DND-41 (cell line): ENCODE measurements around the gene P3H4.

Source experiments
- ATAC-seq: fragments of 200-7000 bp; cut with Tn5 transposase; 3 replicates; pipeline ENCODE4 v1.9.1; 2021; ENCODE audit warnings: low read depth; ENCODE audit not compliant: insufficient read depth
- DNase-seq: peaks from one replicate; pipeline ENCODE4 v3.0.0-alpha.2; 2020
- H2AFZ ChIP-seq: 2 replicates; pipeline ENCODE4 v1.6.0; 2012; ENCODE audit warnings: low read depth, low read length
- H3K27ac ChIP-seq: 2 replicates; pipeline ENCODE4 v1.5.1; 2012; ENCODE audit warnings: low read length, inconsistent platforms
- H3K27me3 ChIP-seq: fragments of 200-600 bp; sonication (generic); 2 replicates; pipeline ENCODE4 v1.6.0; 2012; ENCODE audit warnings: low read length, mild to moderate bottlenecking, inconsistent platforms; ENCODE audit not compliant: insufficient read depth, poor library complexity
- H3K36me3 ChIP-seq: 2 replicates; pipeline ENCODE4 v1.5.1; 2012; ENCODE audit warnings: low read length, inconsistent platforms; ENCODE audit not compliant: insufficient read depth
- H3K4me1 ChIP-seq: 2 replicates; pipeline ENCODE4 v1.5.1; 2012; ENCODE audit warnings: mild to moderate bottlenecking, low read length; ENCODE audit not compliant: insufficient read depth
- H3K4me2 ChIP-seq: 2 replicates; pipeline ENCODE4 v1.6.0; 2012; ENCODE audit warnings: mild to moderate bottlenecking, moderate library complexity, low read length, inconsistent platforms; ENCODE audit not compliant: insufficient read depth
- H3K4me3 ChIP-seq, 2 experiments: fragments of 200-600 bp in 1 of 2; shearing (Covaris generic) in 1 of 2; 2 replicates each; pipeline ENCODE4 v1.5.1; 2012 to 2016; ENCODE audit warnings: inconsistent platforms in 2 of 2, low read length in 2 of 2, mild to moderate bottlenecking in 2 of 2, low read depth in 1 of 2, moderate library complexity in 1 of 2
- H3K79me2 ChIP-seq: 2 replicates; pipeline ENCODE4 v1.6.0; 2012; ENCODE audit warnings: low read length, inconsistent platforms; ENCODE audit not compliant: insufficient read depth
- H3K9ac ChIP-seq: 2 replicates; pipeline ENCODE4 v1.6.0; 2012; ENCODE audit warnings: low read depth, mild to moderate bottlenecking, inconsistent platforms, low read length, moderate library complexity
- H3K9me3 ChIP-seq: 2 replicates; pipeline ENCODE4 v1.5.1; 2012; ENCODE audit warnings: low read length, moderate library complexity, mild to moderate bottlenecking, inconsistent platforms; ENCODE audit not compliant: insufficient read depth, severe bottlenecking
- H4K20me1 ChIP-seq: 2 replicates; pipeline ENCODE4 v1.6.0; 2012; ENCODE audit warnings: low read length; ENCODE audit not compliant: insufficient read depth
- EZH2 ChIP-seq: IDR thresholded peaks from 3 replicates; pipeline ENCODE4 v1.6.1; 2012; ENCODE audit warnings: borderline replicate concordance, low read depth, mild to moderate bottlenecking, moderate library complexity, low read length, inconsistent platforms; ENCODE audit not compliant: severe bottlenecking
- TF ChIP-seq, protein P1 (sequence below): IDR thresholded peaks from 2 replicates; pipeline ENCODE4 v1.5.1; 2012; ENCODE audit warnings: borderline replicate concordance, low read length, moderate library complexity, mild to moderate bottlenecking; ENCODE audit not compliant: poor library complexity, severe bottlenecking; ENCODE audit errors: extremely low read depth

P3H4 gene

GRCh38 chr17:41784207-41784744 is 27.5 kb downstream of the P3H4 start:
- ATAC-seq (no peak), DNase-seq (no peak)
- H3K4me2 ChIP-seq, result no peak overlapping the region
- H4K20me1 ChIP-seq, result no peaks in the 10 kb centered on the region
- H3K4me1 ChIP-seq, result no peaks in the 10 kb centered on the region
- H3K4me3 ChIP-seq, result no peak overlapping the region
- TF ChIP-seq, protein P1, sequence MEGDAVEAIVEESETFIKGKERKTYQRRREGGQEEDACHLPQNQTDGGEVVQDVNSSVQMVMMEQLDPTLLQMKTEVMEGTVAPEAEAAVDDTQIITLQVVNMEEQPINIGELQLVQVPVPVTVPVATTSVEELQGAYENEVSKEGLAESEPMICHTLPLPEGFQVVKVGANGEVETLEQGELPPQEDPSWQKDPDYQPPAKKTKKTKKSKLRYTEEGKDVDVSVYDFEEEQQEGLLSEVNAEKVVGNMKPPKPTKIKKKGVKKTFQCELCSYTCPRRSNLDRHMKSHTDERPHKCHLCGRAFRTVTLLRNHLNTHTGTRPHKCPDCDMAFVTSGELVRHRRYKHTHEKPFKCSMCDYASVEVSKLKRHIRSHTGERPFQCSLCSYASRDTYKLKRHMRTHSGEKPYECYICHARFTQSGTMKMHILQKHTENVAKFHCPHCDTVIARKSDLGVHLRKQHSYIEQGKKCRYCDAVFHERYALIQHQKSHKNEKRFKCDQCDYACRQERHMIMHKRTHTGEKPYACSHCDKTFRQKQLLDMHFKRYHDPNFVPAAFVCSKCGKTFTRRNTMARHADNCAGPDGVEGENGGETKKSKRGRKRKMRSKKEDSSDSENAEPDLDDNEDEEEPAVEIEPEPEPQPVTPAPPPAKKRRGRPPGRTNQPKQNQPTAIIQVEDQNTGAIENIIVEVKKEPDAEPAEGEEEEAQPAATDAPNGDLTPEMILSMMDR, result no peak
- TF ChIP-seq EZH2, result no peak
- H3K27me3 ChIP-seq, result peaks cover 4% of the 10 kb centered on the region
- no peaks in the 10 kb centered on the region for H3K79me2 ChIP-seq
- H3K36me3 ChIP-seq, result no peaks in the 10 kb centered on the region
- H2AFZ ChIP-seq, result no peak overlapping the region
- H3K9ac ChIP-seq, result no peak overlapping the region
- H3K9me3 ChIP-seq, result no peaks in the 10 kb centered on the region
- no peak overlapping the region for H3K27ac ChIP-seq

GRCh38 chr17:41782142-41782541 is 29.6 kb downstream of the P3H4 start:
- no peak overlapping the region for H3K4me3 ChIP-seq
- no peak overlapping the region for H3K4me2 ChIP-seq

DNA sequence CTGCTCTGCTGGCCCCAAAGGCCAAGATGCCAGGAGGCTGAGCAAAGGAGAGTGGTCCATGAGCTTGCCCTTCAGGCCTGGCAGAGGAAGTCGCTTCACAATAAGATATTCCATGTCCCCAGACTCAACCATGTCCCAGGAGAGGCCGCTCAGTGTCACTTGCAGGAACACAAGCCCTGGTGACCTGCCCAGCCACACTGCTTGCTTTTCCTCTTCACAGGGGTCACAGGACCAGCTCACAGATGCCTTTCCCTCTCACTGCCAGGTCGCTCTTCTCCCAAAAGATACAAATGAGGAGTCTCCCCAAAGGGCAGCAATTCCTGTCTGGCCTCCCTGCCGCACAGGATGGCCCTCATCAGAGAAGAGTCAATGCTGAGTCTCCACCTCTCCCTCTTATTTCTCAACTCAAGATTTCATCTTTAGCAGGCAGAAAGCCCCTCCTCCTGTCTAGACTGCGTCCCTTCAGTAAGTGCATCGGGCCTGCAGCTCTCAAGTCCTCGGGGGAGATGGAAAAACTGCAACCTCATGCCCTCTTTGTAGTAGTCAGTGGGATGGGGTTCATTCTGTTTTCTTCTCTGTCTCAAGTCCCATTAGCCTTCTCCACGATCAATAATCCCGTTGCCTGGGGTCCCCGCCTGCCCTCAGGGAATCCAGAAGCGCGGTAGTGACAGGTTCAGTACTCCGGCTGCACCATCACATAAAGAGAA is 30.2 kb downstream of the P3H4 start:
- no peak overlapping the region for H3K4me3 ChIP-seq
- no peaks in the 10 kb centered on the region for H4K20me1 ChIP-seq
- ATAC-seq, result no peak
- no peak overlapping the region for H3K4me2 ChIP-seq
- no peak overlapping the region for H3K9ac ChIP-seq
- H3K27ac ChIP-seq, result no peak overlapping the region
- DNase-seq, result no peak
- H3K79me2 ChIP-seq, result no peaks in the 10 kb centered on the region
- H3K9me3 ChIP-seq, result no peaks in the 10 kb centered on the region
- H3K27me3 ChIP-seq, result no peaks in the 10 kb centered on the region
- H3K36me3 ChIP-seq, result no peaks in the 10 kb centered on the region
- TF ChIP-seq, protein P1, result no peak
- no peak for TF ChIP-seq EZH2
- H3K4me1 ChIP-seq, result no peaks in the 10 kb centered on the region
- H2AFZ ChIP-seq, result no peak overlapping the region

More at GRCh38 chr17:41782142-41782541, 29.6 kb downstream of the P3H4 start:
- Histone ChIP-seq H3K9me3 (no peaks in the 10 kb centered on the region), H2AFZ (no peak overlapping the region), H3K4me1 (no peaks in the 10 kb centered on the region), H3K36me3 (no peaks in the 10 kb centered on the region), H3K9ac (no peak overlapping the region), H4K20me1 (no peaks in the 10 kb centered on the region), H3K27me3 (no peaks in the 10 kb centered on the region), H3K27ac (no peak overlapping the region), H3K79me2 (no peaks in the 10 kb centered on the region)
- TF ChIP-seq, protein P1, result no peak
- DNase-seq (no peak), ATAC-seq (no peak)

DNA sequence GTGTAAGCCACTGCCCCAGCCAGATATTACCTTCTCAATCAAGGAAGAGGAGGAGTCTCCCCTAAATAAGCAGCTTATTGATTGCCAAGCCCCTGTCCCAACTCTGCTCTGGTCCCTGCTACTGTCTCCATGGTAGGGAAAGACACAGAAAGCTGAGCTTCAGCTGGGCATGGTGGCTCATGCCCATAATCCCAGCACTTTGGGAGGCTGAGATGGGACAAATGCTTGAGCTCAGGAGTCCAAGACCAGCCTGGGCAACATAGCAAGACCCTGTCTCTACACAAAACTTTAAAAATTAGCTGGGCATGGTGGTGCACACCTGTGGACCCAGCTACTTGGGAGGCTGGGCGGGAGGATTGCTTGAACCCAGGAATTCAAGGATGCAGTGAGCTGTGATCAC is 31.8 kb downstream of the P3H4 start:
- no peak for ATAC-seq
- Histone ChIP-seq H3K79me2 (no peaks in the 10 kb centered on the region), H3K4me1 (no peaks in the 10 kb centered on the region), H3K27me3 (no peaks in the 10 kb centered on the region), H3K9me3 (no peaks in the 10 kb centered on the region), H4K20me1 (no peaks in the 10 kb centered on the region), H3K9ac (no peak overlapping the region), H3K27ac (no peak overlapping the region), H3K4me3 (no peak overlapping the region), H3K4me2 (no peak overlapping the region), H2AFZ (no peak overlapping the region), H3K36me3 (no peaks in the 10 kb centered on the region)
- DNase-seq, result no peak
- TF ChIP-seq EZH2, result no peak
- TF ChIP-seq, protein P1, result no peak
